OCI-LY3 (cell line): ENCODE data around the gene NPLOC4.

ENCODE experiments used
- EZH2phosphoT487 ChIP-seq: fragments of 200-600 bp; shearing (Covaris generic); IDR thresholded peaks from 2 replicates; pipeline ENCODE4 v1.6.1; 2018; ENCODE audit warnings: antibody characterized with exemption, mixed run types, low read depth
- TF ChIP-seq, protein P1 (sequence below): fragments of 200-600, 300-600 bp; sonication (generic); IDR thresholded peaks from 2 replicates; pipeline ENCODE4 v1.5.1; 2014; ENCODE audit warnings: antibody characterized with exemption, low read length, low read depth

DNA sequence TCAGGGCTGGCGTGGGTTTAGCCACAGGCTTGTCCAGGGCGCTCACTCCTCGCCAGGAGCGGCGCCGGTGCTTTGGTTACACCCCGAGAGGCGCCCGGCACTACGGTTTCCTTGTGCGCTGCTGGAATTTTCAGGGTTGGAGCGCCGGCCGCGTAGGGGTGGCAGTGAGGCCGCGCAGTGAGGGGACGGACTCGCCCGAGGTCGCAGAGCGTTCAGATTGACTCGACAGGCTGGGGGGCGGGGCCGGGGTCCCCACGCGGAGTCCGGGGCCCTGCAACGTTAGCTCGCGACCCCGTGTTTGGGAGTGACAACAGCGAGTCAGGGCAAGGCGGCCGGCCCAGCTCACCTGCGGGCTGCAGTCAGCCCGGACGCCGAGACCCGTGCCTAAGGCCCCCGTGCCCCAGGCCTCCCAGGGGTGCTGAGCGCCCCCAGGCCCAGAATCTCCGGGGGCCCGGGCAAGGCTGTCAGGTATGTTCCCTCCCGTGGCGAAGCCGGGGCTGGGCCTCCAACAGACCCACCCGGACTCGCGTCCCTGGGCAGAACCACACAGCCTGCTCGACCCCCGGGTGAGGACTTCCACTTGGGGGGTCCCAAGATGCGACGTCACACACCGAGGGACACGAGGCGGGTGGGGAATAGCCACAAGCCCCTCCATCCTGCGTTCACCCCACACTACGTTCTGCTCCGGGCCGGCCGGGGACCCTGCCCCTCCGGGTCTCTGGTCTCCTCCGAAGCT, 123.0 kb downstream of the NPLOC4 start:
- TF ChIP-seq, protein P1, sequence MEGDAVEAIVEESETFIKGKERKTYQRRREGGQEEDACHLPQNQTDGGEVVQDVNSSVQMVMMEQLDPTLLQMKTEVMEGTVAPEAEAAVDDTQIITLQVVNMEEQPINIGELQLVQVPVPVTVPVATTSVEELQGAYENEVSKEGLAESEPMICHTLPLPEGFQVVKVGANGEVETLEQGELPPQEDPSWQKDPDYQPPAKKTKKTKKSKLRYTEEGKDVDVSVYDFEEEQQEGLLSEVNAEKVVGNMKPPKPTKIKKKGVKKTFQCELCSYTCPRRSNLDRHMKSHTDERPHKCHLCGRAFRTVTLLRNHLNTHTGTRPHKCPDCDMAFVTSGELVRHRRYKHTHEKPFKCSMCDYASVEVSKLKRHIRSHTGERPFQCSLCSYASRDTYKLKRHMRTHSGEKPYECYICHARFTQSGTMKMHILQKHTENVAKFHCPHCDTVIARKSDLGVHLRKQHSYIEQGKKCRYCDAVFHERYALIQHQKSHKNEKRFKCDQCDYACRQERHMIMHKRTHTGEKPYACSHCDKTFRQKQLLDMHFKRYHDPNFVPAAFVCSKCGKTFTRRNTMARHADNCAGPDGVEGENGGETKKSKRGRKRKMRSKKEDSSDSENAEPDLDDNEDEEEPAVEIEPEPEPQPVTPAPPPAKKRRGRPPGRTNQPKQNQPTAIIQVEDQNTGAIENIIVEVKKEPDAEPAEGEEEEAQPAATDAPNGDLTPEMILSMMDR: no peak
- no peak for TF ChIP-seq EZH2phosphoT487
